Measurements from ENCODE around the gene POLL. TPM values are rescaled to one million over a fixed set of nuclear protein-coding genes. Genes with fewer than 3 reads are reported as not detected.

The POLL gene
- total and polyA plus RNA-seq, 10 of the 15 experiments (the other 5 are each of a cell fraction or from before 2014, with no cell fraction given), result 1.5 to 25.4 (median 13.8) TPM

DNA sequence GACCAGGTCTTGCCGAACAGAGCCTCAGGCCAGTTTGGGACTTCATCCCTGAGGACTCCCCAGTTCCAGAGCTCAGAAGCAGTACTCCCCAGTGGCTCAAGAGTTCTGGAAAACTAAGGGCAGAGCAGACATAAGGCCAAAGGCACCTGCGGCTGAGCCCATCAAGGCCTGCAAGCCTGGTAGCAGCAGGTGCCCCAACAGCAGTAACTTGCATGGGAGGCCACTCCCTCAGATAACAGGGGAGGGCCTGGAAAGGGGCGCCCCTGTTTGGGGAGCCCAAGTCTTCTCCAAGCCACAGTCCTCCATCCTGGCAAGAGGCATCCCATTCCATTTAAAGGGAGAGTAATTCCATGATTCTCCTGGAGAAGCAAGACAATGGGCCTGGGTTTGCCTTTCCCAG is 13.0 kb downstream of the POLL start:
- Histone ChIP-seq H3K4me3 (no peak overlapping the region), H3K9ac (ENCODE audit: control insufficient read depth, insufficient read depth, low read length) (no peak overlapping the region), H2AFZ (ENCODE audit: control insufficient read depth, low read depth, low read length) (no peak overlapping the region), H3K27me3 (replicated peaks in 1 of 2; ENCODE audit: control insufficient read depth in 2 of 2, insufficient read depth in 2 of 2, low read length in 1 of 2) (no peaks in the 10 kb centered on the region), H3K79me2 (ENCODE audit: control insufficient read depth, insufficient read depth, low read length) (no peaks in the 10 kb centered on the region), H3K9me3 (replicated peaks; ENCODE audit: control insufficient read depth, insufficient read depth, low read length) (no peaks in the 10 kb centered on the region), H3K4me2 (ENCODE audit: control insufficient read depth, insufficient read depth) (no peak overlapping the region), H4K20me1 (ENCODE audit: control insufficient read depth, insufficient read depth) (no peaks in the 10 kb centered on the region), H3K4me1 (ENCODE audit: control insufficient read depth, insufficient read depth, low read length) (no peaks in the 10 kb centered on the region), H3K27ac (ENCODE audit: control insufficient read depth, insufficient read depth) (no peak overlapping the region), H3K36me3 (ENCODE audit: control insufficient read depth in 2 of 2, insufficient read depth in 2 of 2, low read length in 1 of 2) (no peaks in the 10 kb centered on the region)
- SMC1A ChIA-PET (ENCODE audit: uncharacterized antibody, unreplicated experiment), result no interaction called here
- in situ Hi-C loops (cut with MboI) (no loop called here), intact Hi-C loops (cut with micrococcal nuclease; ENCODE audit: unreplicated experiment) (no loop called here)
- no TSS peak for BruUV-seq (replicated peaks)
- ATAC-seq (no peak), FAIRE-seq (no peak), DNase-seq (ENCODE audit: low read depth, low spot score) (no peak)
- RAD21 ChIA-PET (ENCODE audit: unreplicated experiment), result no interaction called here
- 88% methylated on average over 3 of the region's 3 CpGs for WGBS (ENCODE audit: insufficient coverage, insufficient replicate concordance, low lambda C conversion rate, missing lambda C conversion rate)
- TF ChIP-seq, protein P1, sequence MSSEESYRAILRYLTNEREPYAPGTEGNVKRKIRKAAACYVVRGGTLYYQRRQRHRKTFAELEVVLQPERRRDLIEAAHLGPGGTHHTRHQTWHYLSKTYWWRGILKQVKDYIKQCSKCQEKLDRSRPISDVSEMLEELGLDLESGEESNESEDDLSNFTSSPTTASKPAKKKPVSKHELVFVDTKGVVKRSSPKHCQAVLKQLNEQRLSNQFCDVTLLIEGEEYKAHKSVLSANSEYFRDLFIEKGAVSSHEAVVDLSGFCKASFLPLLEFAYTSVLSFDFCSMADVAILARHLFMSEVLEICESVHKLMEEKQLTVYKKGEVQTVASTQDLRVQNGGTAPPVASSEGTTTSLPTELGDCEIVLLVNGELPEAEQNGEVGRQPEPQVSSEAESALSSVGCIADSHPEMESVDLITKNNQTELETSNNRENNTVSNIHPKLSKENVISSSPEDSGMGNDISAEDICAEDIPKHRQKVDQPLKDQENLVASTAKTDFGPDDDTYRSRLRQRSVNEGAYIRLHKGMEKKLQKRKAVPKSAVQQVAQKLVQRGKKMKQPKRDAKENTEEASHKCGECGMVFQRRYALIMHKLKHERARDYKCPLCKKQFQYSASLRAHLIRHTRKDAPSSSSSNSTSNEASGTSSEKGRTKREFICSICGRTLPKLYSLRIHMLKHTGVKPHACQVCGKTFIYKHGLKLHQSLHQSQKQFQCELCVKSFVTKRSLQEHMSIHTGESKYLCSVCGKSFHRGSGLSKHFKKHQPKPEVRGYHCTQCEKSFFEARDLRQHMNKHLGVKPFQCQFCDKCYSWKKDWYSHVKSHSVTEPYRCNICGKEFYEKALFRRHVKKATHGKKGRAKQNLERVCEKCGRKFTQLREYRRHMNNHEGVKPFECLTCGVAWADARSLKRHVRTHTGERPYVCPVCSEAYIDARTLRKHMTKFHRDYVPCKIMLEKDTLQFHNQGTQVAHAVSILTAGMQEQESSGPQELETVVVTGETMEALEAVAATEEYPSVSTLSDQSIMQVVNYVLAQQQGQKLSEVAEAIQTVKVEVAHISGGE (CRISPR knock-in tag; IDR thresholded peaks at IDR 0.05), result no peak
- TF ChIP-seq ZNF274 (IDR thresholded peaks at IDR 0.05; ENCODE audit: insufficient read depth, insufficient read length), result no peak
- TF ChIP-seq TBL1XR1 (IDR thresholded peaks at IDR 0.05; ENCODE audit: low read depth, low read length), result no peak
- no peak for TF ChIP-seq SMAD5 (IDR thresholded peaks at IDR 0.05; ENCODE audit: low read depth)
- no peak for TF ChIP-seq ESRRA (IDR thresholded peaks at IDR 0.05; ENCODE audit: low read length)
- no peak for TF ChIP-seq ATF7 (IDR thresholded peaks at IDR 0.05; ENCODE audit: low read depth)
- CTCF ChIA-PET, result no interaction called here
- POLR2A ChIA-PET, result no interaction called here

All from GM12878 (cell line).